Raji (cell line): ENCODE data around the gene FAM171A2.
A peak's percentile ranks its signal among the peaks of the same experiment; 100 is the strongest.

Source experiments
- POLR2A ChIP-seq: IDR thresholded peaks from 2 replicates; pipeline ENCODE4 v1.6.1; 2011; ENCODE audit warnings: low read depth, low read length, control low read depth; ENCODE audit not compliant: insufficient read depth

The FAM171A2 gene

GRCh38 chr17:44318077-44318892 is 45.4 kb downstream of the FAM171A2 start:
- 0 out of 2 replicates have a peak, but pooled peaks have one; percentile 16 for TF ChIP-seq POLR2A

DNA sequence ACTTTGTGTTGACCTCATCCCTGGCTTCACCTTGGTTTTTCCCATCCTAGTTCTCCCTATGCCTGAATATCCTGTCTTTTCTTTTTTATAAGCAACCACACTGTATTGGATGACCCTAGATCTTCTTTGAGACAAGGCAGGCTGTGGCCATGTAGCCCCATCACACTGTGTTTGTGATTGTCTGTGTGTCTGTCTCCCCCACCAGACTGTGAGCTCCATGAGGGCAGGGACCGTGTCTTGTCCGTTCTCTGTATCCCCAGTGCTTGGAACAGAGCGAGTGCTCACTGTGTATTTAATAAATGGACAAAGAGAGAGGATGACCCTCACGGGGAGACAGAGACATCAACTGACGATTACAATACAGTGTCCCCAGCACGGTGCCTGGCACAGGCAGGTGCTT is 46.1 kb downstream of the FAM171A2 start:
- TF ChIP-seq POLR2A: peak; percentile 28; the same call in 1 of the 2 replicates

- no peak for TF ChIP-seq POLR2A
Observed at GRCh38 chr17:44315760-44316731, 47.6 kb downstream of the FAM171A2 start.

DNA sequence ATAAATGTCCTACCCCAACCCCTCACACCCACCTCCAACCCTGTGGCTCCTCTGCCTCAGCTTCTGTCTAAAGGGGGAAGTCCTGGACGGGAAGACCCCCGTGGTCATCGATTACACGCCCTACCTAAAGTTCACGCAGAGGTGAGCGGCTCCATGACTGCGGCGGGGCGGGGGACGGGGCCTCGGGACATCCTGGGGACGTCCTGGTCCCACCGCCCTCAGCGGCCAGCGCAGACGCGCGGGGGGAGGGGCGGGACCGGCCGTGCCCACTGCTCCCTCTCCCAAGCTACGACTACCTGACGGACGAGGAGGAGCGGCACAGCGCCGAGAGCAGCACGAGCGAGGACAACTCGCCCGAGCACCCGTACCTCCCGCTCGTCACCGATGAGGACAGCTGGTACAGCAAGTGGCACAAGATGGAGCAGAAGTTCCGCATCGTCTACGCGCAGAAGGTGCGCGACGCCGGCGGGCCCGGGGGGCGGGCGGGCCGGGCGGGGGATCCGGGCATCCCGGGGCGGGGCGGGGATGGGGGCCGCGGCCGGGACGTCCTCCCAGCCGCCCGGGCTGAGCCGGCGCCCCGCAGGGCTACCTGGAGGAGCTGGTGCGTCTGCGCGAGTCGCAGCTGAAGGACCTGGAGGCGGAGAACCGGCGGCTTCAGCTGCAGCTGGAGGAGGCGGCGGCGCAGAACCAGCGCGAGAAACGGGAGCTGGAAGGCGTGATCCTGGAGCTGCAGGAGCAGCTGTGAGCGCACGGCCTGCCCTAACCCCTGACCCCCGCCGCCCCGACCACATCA is 48.6 kb downstream of the FAM171A2 start:
- no peak for TF ChIP-seq POLR2A

DNA sequence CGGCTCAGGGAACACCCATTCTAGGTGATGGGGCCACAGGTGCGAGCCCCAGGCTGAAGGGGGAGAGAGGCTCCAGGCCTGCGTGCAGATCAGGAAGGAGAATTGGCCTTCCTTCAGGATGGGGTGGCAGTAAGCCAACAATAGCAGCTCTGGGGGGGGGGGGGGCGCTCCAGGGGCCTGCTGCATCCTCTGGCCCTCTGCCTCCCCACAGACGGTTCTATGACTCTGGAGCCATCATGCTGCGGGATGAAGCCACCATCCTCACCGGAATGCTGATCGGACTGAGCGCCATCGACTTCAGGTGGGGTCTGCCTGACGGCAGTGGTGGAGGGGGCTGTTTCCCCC is 49.2 kb downstream of the FAM171A2 start:
- TF ChIP-seq POLR2A: no peak

DNA sequence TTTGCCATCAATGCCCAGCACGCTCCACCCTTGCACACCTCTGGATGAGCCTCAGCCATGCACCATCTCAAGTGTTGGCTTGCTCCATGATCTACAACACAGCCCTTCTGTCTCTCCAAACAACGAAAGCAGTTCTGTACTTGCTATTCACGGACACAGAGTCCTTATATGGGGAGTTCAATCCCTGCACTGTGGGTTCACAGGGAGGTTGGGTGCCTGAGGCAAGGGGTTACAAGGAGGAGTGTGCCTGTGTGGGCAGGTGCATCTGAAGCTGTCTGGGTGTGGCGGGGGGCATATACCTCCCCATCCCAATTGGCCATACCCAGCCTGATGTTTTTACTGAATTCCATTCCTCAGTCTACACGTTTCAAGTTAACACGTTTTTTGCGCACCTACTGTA is 49.6 kb downstream of the FAM171A2 start:
- no peak for TF ChIP-seq POLR2A

DNA sequence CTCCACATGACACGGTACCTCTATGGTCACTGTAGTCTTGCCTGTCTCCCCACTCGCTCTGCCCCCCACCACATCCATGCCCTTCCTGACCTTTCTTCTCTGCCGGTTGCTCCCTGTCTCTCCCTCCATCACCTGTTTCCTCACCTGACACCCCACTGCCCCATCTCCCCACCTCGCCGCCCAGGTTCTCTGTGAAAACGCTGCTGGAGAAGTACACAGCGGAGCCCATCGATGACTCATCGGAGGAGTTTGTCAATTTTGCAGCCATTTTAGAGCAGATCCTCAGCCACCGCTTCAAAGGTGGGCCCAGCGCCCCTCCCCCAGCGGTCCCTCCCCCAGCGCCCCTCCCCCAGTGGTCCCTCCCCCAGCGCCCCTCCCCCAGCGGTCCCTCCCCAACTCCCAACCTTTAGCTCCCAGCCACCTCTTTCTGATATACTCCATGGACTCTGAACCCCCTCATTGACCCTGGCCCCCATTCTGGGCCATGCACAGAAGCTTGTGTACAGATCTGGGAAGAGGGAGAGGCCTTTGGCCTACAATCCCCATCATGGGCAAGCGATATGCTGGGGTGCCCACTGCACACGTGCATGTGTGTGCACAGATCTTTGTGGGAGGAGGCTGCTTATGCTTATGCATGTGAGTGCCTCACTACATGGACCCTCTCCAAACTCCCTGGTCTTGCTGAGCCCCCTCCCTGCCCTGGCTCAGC is 51.1 kb downstream of the FAM171A2 start:
- TF ChIP-seq POLR2A: no peak

- TF ChIP-seq POLR2A: no peak
Observed at GRCh38 chr17:44311562-44312181, 52.0 kb downstream of the FAM171A2 start.

DNA sequence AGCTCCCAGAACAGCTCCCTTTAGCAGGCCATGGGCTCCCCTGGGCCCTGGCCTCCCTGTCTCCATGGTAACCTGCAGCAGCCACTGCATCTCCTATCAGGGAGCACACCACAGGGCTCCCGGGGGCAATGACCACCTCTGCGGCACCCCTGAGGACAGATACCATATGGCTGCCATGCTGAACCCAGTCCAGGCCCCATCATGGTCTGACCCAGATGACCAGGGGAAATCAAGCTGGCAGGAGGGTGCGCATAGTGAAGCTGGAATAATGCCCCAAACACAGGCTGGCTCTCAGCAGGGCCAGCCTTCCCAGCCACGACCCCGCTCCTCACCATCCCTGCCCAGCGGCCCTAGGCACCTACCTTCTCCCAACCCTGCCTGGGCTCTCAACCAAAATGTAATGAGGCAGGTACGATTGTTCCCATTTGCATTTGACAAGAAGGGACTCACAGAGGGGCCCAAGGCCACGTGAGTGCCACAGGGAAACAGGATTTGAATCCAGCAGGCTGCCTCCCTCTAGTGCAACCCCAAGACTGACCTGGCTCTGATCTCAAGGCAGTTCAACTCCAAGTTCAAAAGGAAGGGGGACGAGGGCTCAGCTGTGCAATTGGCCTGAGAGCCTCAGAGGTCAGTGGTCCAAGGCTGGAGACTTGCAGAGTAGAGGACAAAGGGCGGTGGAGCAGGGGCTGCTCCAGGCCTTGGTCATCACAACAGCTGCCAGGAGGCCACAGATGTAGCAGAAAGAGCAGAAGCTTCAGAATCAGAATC is 52.9 kb downstream of the FAM171A2 start:
- no peak for TF ChIP-seq POLR2A

- no peak for TF ChIP-seq POLR2A
Observed at GRCh38 chr17:44310188-44310587, 53.5 kb downstream of the FAM171A2 start.

- no peak for TF ChIP-seq POLR2A
Observed at GRCh38 chr17:44309472-44309871, 54.2 kb downstream of the FAM171A2 start.

DNA sequence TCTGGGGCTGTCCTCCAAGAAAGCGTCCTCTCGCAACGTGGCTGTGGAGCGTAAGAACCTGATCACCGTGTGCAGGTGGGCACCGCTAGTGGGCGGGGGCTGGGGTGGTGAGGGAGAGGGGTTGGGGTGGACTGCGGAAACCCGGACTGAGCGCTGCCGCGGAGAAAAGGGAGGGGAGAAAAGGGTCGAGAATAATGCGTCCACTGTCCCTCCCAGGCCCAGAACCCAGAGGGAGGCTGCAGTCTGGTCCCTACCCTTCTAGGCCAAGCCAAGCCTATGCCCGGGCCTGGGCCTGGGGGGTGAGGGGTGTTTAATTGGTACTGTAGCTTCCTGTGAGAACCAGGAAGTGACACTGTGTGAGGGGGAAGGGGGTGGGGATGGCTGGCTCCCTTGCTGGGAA is 54.8 kb downstream of the FAM171A2 start:
- TF ChIP-seq POLR2A: no peak

DNA sequence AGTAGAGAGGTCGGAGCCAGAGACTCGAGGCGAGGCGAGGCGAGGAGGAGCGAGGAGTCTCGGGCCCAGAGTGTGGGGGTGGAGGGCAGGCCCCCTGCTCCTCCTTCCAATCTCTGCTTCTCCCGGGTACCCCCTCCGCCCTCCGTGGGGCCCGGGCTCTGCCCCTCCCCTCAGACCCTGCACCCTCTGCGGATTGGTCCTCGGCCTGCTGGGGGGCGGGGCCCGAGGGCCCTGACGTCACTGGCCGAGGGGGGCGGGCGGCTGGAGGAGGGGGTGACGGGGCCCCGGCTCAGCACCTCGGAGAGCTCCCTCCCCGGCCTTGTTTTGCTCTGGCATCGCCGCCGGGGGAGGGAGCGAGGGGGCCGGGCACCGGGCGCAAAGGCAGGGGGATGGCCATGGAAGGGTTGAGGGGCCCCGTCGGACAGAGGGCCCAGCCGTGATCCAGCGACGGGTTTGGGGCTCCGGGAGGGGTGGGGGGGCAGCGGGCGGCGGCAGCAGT is 55.3 kb downstream of the FAM171A2 start, which contains the start of gene RUNDC3A:
RUNDC3A (plus strand) TSS at position 282 of the 499 bp plus-strand sequence. CDS start 232 bp downstream, outside the sequence.
- no peak for TF ChIP-seq POLR2A
